Activated naive CD4-positive, alpha-beta T cell treated with anti-CD3 and anti-CD28 coated beads, Interleukin-2, amount 10 ng/mL, durations not matched to agents 7 days and 5 days (primary cell): ENCODE data around the gene ALK.
"Not testable (repeated sequence)": the region's sequence is repeated elsewhere in the genome, so short reads cannot be mapped to it uniquely, and the experiment has no call there.

Source experiments
- CTCF ChIA-PET: fragments of 350-600 bp; sonication (Branson Sonifier 250); formaldehyde crosslinking; loops from one replicate; lab custom pipeline; 2021; ENCODE audit warnings: antibody characterized with exemption; lab: Charles Lee
- DNase-seq: peaks from one replicate; pipeline ENCODE4 v3.0.0-alpha.2; 2020
- H3K27ac Mint-ChIP-seq: one replicate; pipeline ENCODE4 v1.8.0; 2021; ENCODE audit warnings: mild to moderate bottlenecking, moderate library complexity, mixed read lengths
- H3K27me3 Mint-ChIP-seq: one replicate; pipeline ENCODE4 v1.8.0; 2021; ENCODE audit warnings: mild to moderate bottlenecking, mixed read lengths
- H3K36me3 Mint-ChIP-seq: one replicate; pipeline ENCODE4 v1.8.0; 2021; ENCODE audit warnings: mixed read lengths
- H3K4me1 Mint-ChIP-seq: one replicate; pipeline ENCODE4 v1.8.0; 2021; ENCODE audit warnings: mixed read lengths
- H3K4me3 Mint-ChIP-seq: one replicate; pipeline ENCODE4 v1.8.0; 2021; ENCODE audit warnings: mild to moderate bottlenecking, moderate library complexity, mixed read lengths
- H3K9me3 Mint-ChIP-seq: one replicate; pipeline ENCODE4 v1.8.0; 2021; ENCODE audit warnings: mixed read lengths

ALK gene

DNA sequence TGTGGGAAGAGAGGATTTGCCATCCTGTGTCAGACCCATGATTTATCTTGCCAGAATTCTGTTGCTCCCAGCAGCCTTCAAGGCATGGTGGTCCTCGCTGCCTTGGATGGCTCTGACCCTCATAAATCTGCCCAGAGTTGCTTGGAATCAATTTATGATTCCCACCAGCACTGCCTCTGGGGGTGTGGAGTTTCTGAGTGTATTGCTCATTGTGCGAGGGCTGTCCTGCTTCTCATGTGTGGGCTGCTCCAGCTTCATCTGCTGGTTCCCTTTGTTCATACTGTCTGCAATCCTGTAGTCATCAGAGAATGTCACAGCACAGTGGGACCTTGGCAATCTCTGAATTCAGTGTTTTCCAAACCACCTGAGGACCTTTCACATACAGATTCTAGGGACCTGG, 666.4 kb downstream of the ALK start:
- no peaks in the 10 kb centered on the region for H3K36me3 Mint-ChIP-seq
- CTCF ChIA-PET = no interaction called here
- H3K27me3 Mint-ChIP-seq = peaks cover 44% of the 10 kb centered on the region
- no peaks in the 10 kb centered on the region for H3K4me1 Mint-ChIP-seq
- no peak overlapping the region for H3K4me3 Mint-ChIP-seq
- DNase-seq = no peak
- no peak overlapping the region for H3K27ac Mint-ChIP-seq
- no peaks in the 10 kb centered on the region for H3K9me3 Mint-ChIP-seq

DNA sequence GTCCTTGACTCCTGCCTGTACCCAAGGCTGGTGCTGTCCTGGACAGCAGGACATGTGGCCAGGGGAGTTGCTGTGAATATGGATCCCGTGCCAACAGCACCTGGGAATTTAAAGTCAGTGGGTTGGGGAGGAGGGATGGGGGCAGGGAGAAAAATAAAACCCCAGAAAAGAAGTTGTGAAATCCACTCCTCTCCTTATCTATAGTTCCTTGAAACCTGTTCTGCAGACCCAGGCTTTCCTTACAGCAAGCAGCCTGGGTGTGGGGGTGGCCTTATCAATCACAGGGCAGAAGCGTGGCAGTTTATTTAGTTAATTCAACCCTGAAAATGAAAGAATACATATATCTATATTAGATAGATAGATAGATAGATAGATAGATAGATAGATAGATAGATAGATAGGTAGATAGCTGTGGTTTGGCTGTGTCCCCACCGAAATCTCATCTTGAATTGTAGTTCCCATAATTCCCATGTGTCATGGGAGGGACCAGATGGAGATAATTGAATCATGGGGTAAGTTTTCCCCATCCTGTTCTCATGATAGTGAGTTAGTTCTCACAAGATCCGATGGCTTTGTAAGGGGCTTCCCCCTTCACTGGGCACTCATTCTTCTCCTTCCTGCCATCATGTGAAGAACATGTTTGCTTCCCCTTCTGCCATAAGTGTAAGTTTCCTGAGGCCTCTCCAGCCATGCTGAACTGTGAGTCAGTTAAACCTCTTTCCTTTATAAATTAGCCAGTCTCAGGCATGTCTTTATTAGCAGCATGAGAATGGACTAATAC, 667.7 kb downstream of the ALK start:
- H3K27me3 Mint-ChIP-seq = peaks cover 39% of the 10 kb centered on the region
- DNase-seq, H3K9me3 Mint-ChIP-seq, H3K4me1 Mint-ChIP-seq, H3K4me3 Mint-ChIP-seq, CTCF ChIA-PET, H3K36me3 Mint-ChIP-seq: not testable (repeated sequence)
- H3K27ac Mint-ChIP-seq = peak overlapping the region; percentile 11

DNA sequence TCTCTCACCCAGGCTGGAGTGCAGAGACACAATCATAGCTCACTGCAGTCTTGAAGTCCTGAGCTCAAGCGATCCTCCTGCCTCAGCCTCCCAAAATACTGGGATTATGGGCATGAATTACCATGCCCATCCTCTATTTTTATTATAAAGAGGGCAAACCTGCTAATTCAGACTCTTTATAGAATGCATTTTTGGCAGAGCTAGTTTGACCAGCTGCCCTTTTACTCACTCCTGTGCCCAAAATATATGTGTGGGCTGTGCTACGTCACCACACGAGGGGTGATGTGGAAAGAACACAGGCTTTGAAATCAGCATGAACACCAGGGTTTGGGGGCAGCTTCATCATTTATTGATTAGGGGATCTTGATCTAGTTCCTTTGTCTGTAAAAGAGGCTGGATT, 668.4 kb downstream of the ALK start:
- no peaks in the 10 kb centered on the region for H3K36me3 Mint-ChIP-seq
- no peak overlapping the region for H3K4me3 Mint-ChIP-seq
- H3K4me1 Mint-ChIP-seq = no peaks in the 10 kb centered on the region
- peaks cover 37% of the 10 kb centered on the region for H3K27me3 Mint-ChIP-seq
- CTCF ChIA-PET = no interaction called here
- no peak overlapping the region for H3K27ac Mint-ChIP-seq
- DNase-seq = no peak
- no peaks in the 10 kb centered on the region for H3K9me3 Mint-ChIP-seq

DNA sequence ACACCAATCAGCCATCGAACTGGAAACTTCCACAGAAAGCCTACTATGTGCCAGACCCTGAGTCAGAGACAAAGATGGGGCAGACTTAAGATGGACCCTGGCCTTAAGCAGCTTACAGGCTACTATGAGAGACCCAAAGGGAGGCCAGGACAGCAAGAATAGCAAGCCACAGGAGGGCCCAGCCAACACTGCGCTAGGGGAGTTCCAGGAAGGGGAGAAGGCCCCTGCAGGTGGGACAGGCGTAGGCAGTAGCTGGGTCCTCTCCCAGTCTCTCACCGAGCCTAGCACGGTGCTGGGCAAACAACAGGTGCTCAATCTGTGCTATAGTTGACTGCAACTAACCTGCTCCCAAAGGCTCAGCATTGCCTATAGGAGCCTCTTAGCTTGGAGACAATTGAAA, 670.0 kb downstream of the ALK start:
- CTCF ChIA-PET = no interaction called here
- no peak overlapping the region for H3K4me3 Mint-ChIP-seq
- H3K36me3 Mint-ChIP-seq = no peaks in the 10 kb centered on the region
- no peaks in the 10 kb centered on the region for H3K9me3 Mint-ChIP-seq
- no peaks in the 10 kb centered on the region for H3K4me1 Mint-ChIP-seq
- no peak overlapping the region for H3K27ac Mint-ChIP-seq
- DNase-seq = no peak
- H3K27me3 Mint-ChIP-seq = peaks cover 28% of the 10 kb centered on the region

DNA sequence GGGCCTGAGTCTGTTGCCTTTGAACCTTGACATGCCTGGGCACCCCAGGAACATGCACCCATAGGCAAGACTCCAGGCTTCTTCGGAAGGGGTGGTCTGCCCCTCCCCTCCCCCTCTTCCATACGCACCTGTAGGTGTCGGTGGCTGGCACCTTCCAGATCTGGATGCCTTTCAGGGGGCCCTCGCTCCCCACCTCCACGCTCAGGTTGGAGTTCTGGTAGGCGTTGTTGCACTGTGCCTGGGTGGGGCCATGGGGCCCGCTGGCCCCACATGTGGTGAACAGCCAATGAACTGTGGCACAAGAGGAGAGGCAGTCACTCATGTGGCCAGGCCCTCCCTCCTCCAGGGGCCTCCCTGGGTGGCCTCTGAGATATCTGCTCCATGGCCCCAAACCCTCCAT, 670.4 kb downstream of the ALK start:
- H3K4me3 Mint-ChIP-seq = no peak overlapping the region
- H3K27me3 Mint-ChIP-seq = peaks cover 26% of the 10 kb centered on the region
- H3K9me3 Mint-ChIP-seq = no peaks in the 10 kb centered on the region
- CTCF ChIA-PET = no interaction called here
- no peaks in the 10 kb centered on the region for H3K4me1 Mint-ChIP-seq
- no peak overlapping the region for H3K27ac Mint-ChIP-seq
- H3K36me3 Mint-ChIP-seq = no peaks in the 10 kb centered on the region
- DNase-seq = no peak

DNA sequence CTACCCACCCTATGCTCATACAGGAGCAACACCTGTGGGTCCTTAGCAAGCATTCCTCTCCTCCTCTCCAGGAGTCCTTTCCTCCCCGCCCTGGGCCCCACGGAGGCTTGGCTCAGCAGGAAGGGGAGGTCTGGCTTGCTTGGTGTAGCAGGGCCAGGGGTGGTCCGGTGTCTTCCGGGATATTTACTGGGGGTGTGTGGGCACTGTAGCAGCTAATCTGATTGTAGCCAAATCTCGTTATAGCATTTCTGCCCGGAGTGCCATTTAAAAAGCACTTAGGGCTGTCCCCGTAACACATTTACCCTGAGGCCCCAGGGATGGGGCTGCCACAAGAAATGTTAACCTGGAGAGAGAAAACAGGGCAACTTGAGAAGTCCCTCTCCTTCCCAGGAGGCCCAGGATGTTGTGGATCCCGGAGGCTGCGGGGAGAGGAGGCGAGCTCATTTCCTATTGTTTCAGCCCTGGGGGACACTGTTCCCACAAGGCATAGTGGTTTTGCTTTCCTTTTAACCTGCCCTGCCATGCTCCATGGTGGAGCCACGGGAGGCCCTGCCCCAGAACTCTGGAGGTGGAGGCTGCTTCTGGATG, 671.6 kb downstream of the ALK start:
- CTCF ChIA-PET = no interaction called here
- Mint-ChIP-seq H3K4me3 (no peak overlapping the region), H3K27me3 (peaks cover 17% of the 10 kb centered on the region), H3K36me3 (no peaks in the 10 kb centered on the region), H3K4me1 (no peaks in the 10 kb centered on the region), H3K9me3 (no peaks in the 10 kb centered on the region), H3K27ac (no peak overlapping the region)
- peak; percentile 4 for DNase-seq

DNA sequence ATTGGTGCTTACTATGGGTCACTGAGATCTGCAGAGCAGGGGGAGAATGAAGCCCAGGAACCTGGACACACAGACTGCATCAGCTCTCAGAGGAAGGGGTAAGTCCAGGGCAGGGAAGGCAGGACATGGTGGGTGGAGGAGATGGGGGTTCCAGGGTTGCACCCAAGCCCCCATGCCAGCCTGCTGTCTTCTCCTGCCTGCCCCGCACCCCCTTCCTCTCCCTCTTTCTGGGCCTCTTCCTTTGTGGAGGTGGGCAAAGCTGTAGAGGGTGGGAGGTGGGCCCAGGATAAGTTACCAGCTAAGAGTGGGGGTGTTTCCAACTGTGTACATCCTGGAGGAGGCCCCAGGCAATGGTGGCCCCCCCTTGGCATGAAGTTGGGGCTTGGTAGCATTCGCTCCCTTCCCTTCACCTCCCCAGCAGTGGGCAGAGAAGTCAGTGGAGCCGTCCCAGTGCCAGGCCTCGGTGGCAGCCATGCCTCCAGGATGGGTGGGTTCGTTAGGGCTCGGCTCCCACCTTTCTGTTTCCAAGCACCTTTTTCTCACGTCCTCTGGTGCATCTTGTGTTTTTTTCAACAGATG, 674.0 kb downstream of the ALK start:
- Mint-ChIP-seq H3K36me3 (no peaks in the 10 kb centered on the region), H3K27ac (no peak overlapping the region), H3K9me3 (no peaks in the 10 kb centered on the region), H3K4me3 (no peak overlapping the region), H3K4me1 (no peaks in the 10 kb centered on the region), H3K27me3 (peaks cover 7% of the 10 kb centered on the region)
- CTCF ChIA-PET = no interaction called here
- DNase-seq = no peak

DNA sequence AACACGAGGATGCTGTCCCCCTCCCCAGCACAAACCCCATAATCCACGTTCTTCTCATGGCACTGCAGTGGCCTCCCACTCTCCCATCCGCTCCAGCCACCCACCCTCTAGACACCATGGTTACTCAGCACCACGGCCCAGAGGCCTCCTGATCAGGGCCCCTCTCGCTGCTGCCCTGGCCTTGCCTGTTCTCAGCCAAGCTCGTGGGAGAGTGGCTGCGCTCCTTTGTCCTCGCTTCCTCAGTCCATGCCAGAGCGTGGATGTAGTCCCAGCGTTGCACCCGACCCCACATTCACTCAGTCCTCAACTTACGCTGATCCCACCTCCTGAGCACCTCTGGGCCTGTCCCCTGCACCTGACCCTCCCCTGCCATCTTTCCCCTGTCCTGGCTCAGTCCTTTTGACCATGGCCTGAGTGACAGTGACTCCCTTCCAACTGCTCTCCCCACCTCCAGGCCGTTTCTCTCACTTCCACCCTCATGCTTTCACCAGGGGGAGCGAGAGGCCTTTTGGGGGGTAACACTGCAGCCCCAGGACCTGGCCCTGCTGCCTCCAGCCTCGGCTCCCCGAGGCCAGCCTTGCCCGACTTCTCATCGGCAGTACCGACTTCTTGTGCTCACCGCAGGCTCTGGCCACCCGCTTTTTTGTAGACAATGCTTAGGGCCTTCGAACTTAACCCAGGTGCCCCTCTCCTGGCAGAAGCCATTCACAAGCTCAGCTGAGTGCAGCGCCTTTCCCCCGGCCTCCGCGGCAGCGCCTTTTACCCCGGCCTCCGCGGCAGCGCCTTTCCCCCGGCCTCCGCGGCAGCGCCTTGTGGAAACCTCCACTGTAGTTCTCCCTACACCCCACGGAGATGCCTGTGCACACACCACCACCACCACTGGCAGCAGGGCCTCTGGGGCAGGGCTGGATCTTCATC, 674.7 kb downstream of the ALK start:
- no peak for DNase-seq
- Mint-ChIP-seq H3K36me3 (no peaks in the 10 kb centered on the region), H3K9me3 (no peaks in the 10 kb centered on the region), H3K4me3 (no peak overlapping the region), H3K4me1 (no peaks in the 10 kb centered on the region), H3K27me3 (peaks cover under 1% of the 10 kb centered on the region), H3K27ac (no peak overlapping the region)
- CTCF ChIA-PET = no interaction called here

DNA sequence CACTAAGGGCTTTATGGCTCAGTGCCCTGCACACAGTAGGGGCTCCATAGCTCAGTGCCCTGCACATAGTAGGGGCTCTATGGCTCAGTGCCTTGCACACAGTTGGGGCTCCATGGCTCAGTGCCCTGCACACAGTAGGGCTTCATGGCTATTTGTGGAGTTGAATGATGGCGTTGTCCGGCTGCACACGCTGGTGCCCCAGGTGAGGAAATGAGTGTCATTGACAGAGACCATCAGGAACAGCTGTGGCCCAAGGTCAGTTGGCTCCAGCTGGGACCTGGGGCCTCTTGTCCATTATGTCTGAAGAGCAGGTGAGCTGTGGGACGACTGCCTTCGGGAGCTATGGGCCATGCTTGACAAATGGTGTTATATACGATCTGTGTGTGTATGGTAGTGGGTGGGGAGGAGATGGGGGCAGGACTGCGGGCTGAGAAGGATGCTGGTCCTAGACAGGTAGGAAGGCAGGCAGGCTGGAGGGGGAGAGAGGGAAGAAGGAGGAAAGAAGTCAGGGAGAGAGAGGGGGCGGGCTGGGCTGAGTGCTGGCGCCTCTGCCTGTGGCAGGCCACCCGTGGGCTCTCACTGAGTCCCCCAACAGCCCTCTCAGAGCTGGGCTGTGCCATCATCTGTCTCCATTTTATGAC, 675.5 kb downstream of the ALK start:
- Mint-ChIP-seq H3K9me3 (no peaks in the 10 kb centered on the region), H3K4me3 (no peak overlapping the region), H3K4me1 (no peaks in the 10 kb centered on the region), H3K27ac (no peak overlapping the region), H3K36me3 (no peaks in the 10 kb centered on the region), H3K27me3 (no peaks in the 10 kb centered on the region)
- CTCF ChIA-PET = no interaction called here
- DNase-seq = no peak

DNA sequence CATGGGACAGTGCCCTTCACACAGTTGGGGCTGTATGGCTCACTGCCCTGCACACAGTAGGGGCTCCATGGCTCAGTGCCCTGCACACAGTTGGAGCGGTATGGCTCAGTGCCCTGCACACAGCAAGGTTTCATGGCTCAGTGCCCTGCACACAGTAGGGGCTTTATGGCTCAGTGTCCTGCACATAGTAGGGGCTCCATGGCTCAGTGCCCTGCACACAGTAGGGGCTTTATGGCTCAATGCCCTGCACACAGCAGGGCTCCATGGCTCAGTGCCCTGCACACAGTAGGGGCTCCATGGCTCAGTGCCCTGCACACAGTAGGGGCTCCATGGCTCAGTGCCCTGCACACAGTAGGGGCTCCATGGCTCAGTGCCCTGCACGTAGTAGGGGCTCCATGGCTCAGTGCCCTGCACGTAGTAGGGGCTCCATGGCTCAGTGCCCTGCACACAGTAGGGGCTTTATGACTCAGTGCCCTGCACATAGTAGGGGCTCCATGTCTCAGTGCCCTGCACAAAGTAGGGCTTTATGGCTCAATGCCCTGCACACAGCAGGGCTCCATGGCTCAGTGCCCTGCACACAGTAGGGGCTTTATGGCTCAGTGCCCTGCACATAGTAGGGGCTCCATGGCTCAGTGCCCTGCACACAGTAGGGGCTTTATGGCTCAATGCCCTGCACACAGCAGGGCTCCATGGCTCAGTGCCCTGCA, 676.2 kb downstream of the ALK start:
- H3K36me3 Mint-ChIP-seq, H3K4me3 Mint-ChIP-seq, H3K9me3 Mint-ChIP-seq, H3K27ac Mint-ChIP-seq, H3K4me1 Mint-ChIP-seq, CTCF ChIA-PET, H3K27me3 Mint-ChIP-seq, DNase-seq: not testable (repeated sequence)

DNA sequence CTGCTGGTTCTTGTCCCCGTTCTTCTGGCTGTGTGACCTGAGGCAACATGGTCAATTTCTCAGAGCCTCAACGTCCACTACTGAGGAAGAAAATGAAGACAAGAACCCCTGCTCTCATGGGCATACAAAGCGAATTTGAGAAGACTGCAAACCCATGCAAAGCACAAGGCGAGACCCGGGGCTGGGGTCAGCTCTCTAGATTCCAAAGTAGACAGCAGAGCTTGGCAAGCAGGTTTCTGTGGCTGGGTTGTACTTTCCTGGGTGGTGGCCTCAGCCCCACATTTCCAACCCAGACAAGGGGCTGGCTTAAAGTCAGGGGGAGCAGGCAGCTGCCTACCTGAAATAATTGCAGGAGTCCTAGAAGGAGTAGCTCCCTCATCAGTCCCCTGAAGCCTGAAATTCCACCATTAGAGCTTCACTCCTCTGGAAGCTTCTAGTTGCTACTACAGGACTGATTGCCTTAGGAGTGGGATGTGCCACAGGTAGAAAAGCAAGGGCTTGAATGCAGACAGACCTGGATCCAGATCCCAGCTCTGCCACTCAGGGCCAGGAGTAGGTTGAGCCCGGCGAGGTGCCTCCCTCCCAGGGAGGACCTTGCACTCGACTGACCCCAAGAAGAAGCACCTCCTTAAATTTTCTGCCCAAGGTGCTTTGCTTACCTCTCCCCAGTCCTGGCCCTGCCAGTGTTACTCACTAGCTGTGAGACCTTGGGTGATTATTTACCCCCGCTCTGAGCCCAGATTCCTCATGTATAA, 678.6 kb downstream of the ALK start:
- no peaks in the 10 kb centered on the region for H3K4me1 Mint-ChIP-seq
- no peaks in the 10 kb centered on the region for H3K36me3 Mint-ChIP-seq
- no peak for DNase-seq
- CTCF ChIA-PET = no interaction called here
- H3K27ac Mint-ChIP-seq = no peak overlapping the region
- H3K4me3 Mint-ChIP-seq = no peak overlapping the region
- H3K9me3 Mint-ChIP-seq = no peaks in the 10 kb centered on the region
- H3K27me3 Mint-ChIP-seq = peaks cover 4% of the 10 kb centered on the region

DNA sequence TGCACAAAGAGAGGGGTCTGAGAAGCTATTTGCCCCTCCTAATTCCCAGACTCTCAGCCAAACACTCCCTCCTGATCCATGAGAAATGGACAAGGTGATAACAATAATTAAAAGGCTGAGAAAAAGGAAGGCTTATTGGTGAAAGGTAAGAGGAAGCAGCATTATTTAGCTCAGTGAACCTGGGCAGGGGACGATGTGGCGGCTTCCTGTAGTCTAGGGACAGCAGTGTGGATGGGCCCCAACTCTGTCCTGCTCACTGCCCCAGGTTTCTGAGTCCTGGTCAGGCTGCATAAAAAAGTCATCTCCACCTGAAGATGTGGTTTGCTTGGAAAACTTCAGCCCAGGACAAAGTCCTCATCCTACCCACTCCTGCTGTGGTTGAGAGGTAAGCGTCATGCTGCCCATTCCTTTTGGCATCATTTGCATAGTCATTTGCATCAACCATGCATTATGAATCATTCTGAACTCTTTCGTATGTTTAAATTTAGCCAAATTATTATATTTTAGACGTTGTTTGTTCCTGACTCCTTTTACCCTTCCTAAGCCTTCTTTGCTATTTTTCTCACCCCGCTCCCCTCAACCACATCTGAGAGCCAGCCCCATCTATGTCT, 679.3 kb downstream of the ALK start:
- Mint-ChIP-seq H3K27me3 (peaks cover 4% of the 10 kb centered on the region), H3K27ac (no peak overlapping the region), H3K4me3 (no peak overlapping the region), H3K4me1 (no peaks in the 10 kb centered on the region), H3K9me3 (no peaks in the 10 kb centered on the region), H3K36me3 (no peaks in the 10 kb centered on the region)
- no peak for DNase-seq
- CTCF ChIA-PET = interaction anchor here (1.1 kb wide), 1 partner anchor 67 kb away, joined by 4 read pairs; no protein-coding TSS in a partner anchor

DNA sequence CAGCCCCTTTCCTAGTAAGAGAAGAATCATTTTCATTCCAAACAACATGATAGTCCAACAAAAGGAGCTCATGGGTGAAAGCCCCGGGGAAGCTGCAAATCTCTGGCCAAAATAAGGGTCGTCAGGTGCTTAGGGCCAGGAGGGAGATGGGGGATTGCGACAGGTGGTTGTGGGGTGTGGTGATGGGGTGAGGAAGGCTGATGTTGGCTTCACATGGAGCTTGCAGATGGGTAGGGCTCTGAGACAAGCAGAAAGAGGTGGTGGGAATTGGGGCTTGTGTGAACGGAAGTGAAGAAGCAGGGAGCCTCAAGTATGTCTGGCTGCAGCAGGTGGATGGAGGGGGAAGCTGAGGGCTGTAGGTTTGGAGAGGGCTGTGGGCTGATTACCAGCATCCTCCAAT, 680.0 kb downstream of the ALK start:
- Mint-ChIP-seq H3K4me1 (no peaks in the 10 kb centered on the region), H3K9me3 (no peaks in the 10 kb centered on the region), H3K36me3 (no peaks in the 10 kb centered on the region), H3K27me3 (peaks cover 4% of the 10 kb centered on the region), H3K4me3 (no peak overlapping the region), H3K27ac (no peak overlapping the region)
- CTCF ChIA-PET = interaction anchor here (1.1 kb wide), 2 partner anchors 29 to 68 kb away, joined by 3 to 4 read pairs; no protein-coding TSS in a partner anchor
- no peak for DNase-seq
